Liver (tissue), 9 donors: ENCODE measurements around the gene ARHGEF2. TPM values are rescaled to one million over a fixed set of nuclear protein-coding genes. Genes with fewer than 3 reads are reported as not detected.

Experiments used
- DNase-seq: peaks from one replicate; pipeline ENCODE4 v3.0.0-alpha.2; 2017; ENCODE audit warnings: low spot score
- H3K27ac ChIP-seq, 2 donors: one replicate each; pipeline ENCODE4 v1.7.0; 2013; ENCODE audit warnings: inconsistent platforms in 2 of 2, low read length in 2 of 2, control low read depth in 1 of 2, low read depth in 1 of 2, mild to moderate bottlenecking in 1 of 2
- H3K27me3 ChIP-seq, 4 donors: one replicate each; pipeline versions ENCODE4 v1.6.1 to v1.7.0; 2013; ENCODE audit warnings: low read length in 3 of 4, inconsistent platforms in 1 of 4, mild to moderate bottlenecking in 1 of 4, moderate library complexity in 1 of 4; ENCODE audit not compliant: control insufficient read depth in 4 of 4, insufficient read depth in 4 of 4
- H3K36me3 ChIP-seq, 4 donors: one replicate each; pipeline versions ENCODE4 v1.6.1 to v1.7.0; 2013; ENCODE audit warnings: low read length in 3 of 4, mild to moderate bottlenecking in 3 of 4, low read depth in 1 of 4, moderate library complexity in 1 of 4; ENCODE audit not compliant: control insufficient read depth in 4 of 4, insufficient read depth in 3 of 4
- H3K4me1 ChIP-seq, 4 donors: one replicate each; pipeline versions ENCODE4 v1.6.1 to v1.7.0; 2013; ENCODE audit warnings: low read length in 3 of 4, mild to moderate bottlenecking in 3 of 4, moderate library complexity in 1 of 4; ENCODE audit not compliant: control insufficient read depth in 4 of 4, insufficient read depth in 4 of 4
- H3K4me3 ChIP-seq, 3 donors: one replicate each; pipeline versions ENCODE4 v1.6.1 to v1.7.0; 2013; ENCODE audit warnings: low read length in 3 of 3, control low read depth in 1 of 3, low read depth in 1 of 3, mild to moderate bottlenecking in 1 of 3
- H3K9ac ChIP-seq, 2 donors: one replicate each; pipeline ENCODE4 v1.7.0; 2013; ENCODE audit warnings: low read length in 2 of 2, mild to moderate bottlenecking in 2 of 2, moderate library complexity in 2 of 2, control low read depth in 1 of 2, low read depth in 1 of 2
- H3K9me3 ChIP-seq, 4 donors: one replicate each; pipeline versions ENCODE4 v1.6.1 to v1.7.0; 2013; ENCODE audit warnings: low read length in 3 of 4; ENCODE audit not compliant: control insufficient read depth in 4 of 4
- EGR1 ChIP-seq, 2 donors: IDR thresholded peaks; 2 replicates each; pipeline ENCODE4 v1.6.1; 2016 to 2018; ENCODE audit warnings: antibody characterized with exemption in 2 of 2, low read depth in 2 of 2
- FOXA2 ChIP-seq: IDR thresholded peaks from 2 replicates; pipeline ENCODE4 v1.6.1; 2016; ENCODE audit warnings: antibody characterized with exemption
- GABPA ChIP-seq, 2 donors: IDR thresholded peaks in 1 of 2; conservative IDR thresholded peaks in 1 of 2; 2 replicates each; pipeline ENCODE4 v1.6.1; 2016; ENCODE audit warnings: antibody characterized with exemption in 2 of 2, mild to moderate bottlenecking in 1 of 2, moderate library complexity in 1 of 2
- HNF4A ChIP-seq, 2 donors: conservative IDR thresholded peaks; 2 replicates each; pipeline ENCODE4 v1.6.1; 2016; ENCODE audit warnings: antibody characterized with exemption in 2 of 2, mild to moderate bottlenecking in 2 of 2
- HNF4G ChIP-seq: IDR thresholded peaks from 2 replicates; pipeline ENCODE4 v1.6.1; 2016; ENCODE audit warnings: antibody characterized with exemption
- JUND ChIP-seq, 2 donors: IDR thresholded peaks; 2 replicates each; pipeline ENCODE4 v1.6.1; 2016; ENCODE audit warnings: antibody characterized with exemption in 2 of 2
- NR2F2 ChIP-seq: IDR thresholded peaks from 2 replicates; pipeline ENCODE4 v1.6.1; 2016; ENCODE audit warnings: antibody characterized with exemption
- RXRA ChIP-seq, 2 donors: IDR thresholded peaks; 2 replicates each; pipeline ENCODE4 v1.6.1; 2017 to 2018; ENCODE audit warnings: antibody characterized with exemption in 2 of 2, mild to moderate bottlenecking in 1 of 2
- SP1 ChIP-seq: IDR thresholded peaks from 2 replicates; pipeline ENCODE4 v1.6.1; 2018; ENCODE audit warnings: antibody characterized with exemption, mild to moderate bottlenecking
- TAF1 ChIP-seq: conservative IDR thresholded peaks from 2 replicates; pipeline ENCODE4 v1.6.1; 2016; ENCODE audit warnings: antibody characterized with exemption, mild to moderate bottlenecking
- YY1 ChIP-seq: IDR thresholded peaks from 2 replicates; pipeline ENCODE4 v1.6.1; 2016; ENCODE audit warnings: antibody characterized with exemption, mild to moderate bottlenecking
- WGBS: extraction: QIAGEN DNeasy Blood & Tissue Kit; methylation state at CpG from one replicate; pipeline ENCODE4 v1.1.7; 2013; 5-methylcytosine and 5-hydroxymethylcytosine counted together
- polyA plus RNA-seq, 2 donors: library from polyadenylated mRNA; stranded (reverse) in 1 of 2; unstranded in 1 of 2; fragments of 200-250 nt in 1 of 2; fragments of >200 nt in 1 of 2; fragmentation: Nextera tagmentation in 1 of 2; extraction: Ambion mirVana in 1 of 2; gene quantifications; one replicate each; pipeline versions ENCODE4 v1.2.1 to v1.2.3, GENCODE V29; 2013 to 2015
- total RNA-seq, 2 donors: library from RNA; depleted of rRNA; stranded (reverse); fragments of >200 nt; gene quantifications; one replicate each; pipeline ENCODE4 v1.2.3, GENCODE V29; 2014
- TF ChIP-seq, protein P1 (sequence below): IDR thresholded peaks from 2 replicates; pipeline ENCODE4 v1.6.1; 2016; ENCODE audit warnings: antibody characterized with exemption
- TF ChIP-seq, protein P2 (sequence below): fragments of 150-350 bp; IDR thresholded peaks from 2 replicates; pipeline ENCODE4 v1.5.1; 2017; ENCODE audit warnings: improper control_type of control experiment, low read depth, low read length; ENCODE audit not compliant: missing input control
- TF ChIP-seq, protein P3 (sequence below): IDR thresholded peaks from 2 replicates; pipeline ENCODE4 v1.6.1; 2016; ENCODE audit warnings: antibody characterized with exemption
- TF ChIP-seq, protein P4 (sequence below): IDR thresholded peaks from 2 replicates; pipeline ENCODE4 v1.6.1; 2016; ENCODE audit warnings: antibody characterized with exemption
- donor health status: healthy.
- donor health status: healthy.
- donor health status: healthy.
- donor health status: healthy.
- donor health status: healthy.

Gene ARHGEF2
- total and polyA plus RNA-seq, 4 donors: 3.2 to 59.1 (median 10.3) TPM

DNA sequence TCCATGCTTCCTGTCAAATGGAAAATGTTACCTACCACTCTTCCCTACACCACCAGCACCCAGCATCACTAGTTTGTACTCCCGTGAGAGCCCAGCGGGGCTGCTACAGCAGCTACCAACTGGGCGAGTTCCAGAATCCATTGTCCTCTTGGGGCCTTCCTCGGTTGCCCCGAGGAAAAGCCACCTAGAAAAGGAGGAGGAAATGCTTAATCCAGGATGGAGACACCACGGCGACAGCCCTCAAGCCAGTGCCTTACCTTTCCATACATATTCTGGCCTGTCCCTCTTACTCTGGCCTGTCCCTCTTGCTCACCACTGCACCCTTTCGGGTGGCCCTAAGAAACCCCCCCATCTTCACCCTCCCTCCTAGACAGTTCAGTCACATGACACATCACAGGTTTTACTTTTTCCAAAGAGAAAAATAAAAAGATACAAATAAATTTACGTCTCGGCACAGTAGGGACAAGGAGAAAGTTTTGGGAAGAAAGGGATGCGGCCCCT is 67.7 kb downstream of the ARHGEF2 start:
- peaks cover 7 to 44% (median 31%) of the 10 kb centered on the region in 4 donors for H3K36me3 ChIP-seq
- H3K9me3 ChIP-seq: no peaks in the 10 kb centered on the region
- H3K9ac ChIP-seq: peak overlapping the region; percentile 30 to 72
- peak; percentile 38 for DNase-seq
- H3K4me1 ChIP-seq: peaks cover 0 to 11% (median 10%) of the 10 kb centered on the region in 4 donors
- WGBS: 7% methylated on average over 11 of the region's 11 CpGs
- peak overlapping the region; percentile 84 to 97 (median 88) for H3K4me3 ChIP-seq
- no peaks in the 10 kb centered on the region for H3K27me3 ChIP-seq
- H3K27ac ChIP-seq: peak overlapping the region; percentile 76 to 78
- no peak for TF ChIP-seq HNF4G
- TF ChIP-seq NR2F2: no peak
- TF ChIP-seq, protein P1, sequence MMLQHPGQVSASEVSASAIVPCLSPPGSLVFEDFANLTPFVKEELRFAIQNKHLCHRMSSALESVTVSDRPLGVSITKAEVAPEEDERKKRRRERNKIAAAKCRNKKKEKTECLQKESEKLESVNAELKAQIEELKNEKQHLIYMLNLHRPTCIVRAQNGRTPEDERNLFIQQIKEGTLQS: no peak
- no peak for TF ChIP-seq YY1
- TF ChIP-seq, protein P2, sequence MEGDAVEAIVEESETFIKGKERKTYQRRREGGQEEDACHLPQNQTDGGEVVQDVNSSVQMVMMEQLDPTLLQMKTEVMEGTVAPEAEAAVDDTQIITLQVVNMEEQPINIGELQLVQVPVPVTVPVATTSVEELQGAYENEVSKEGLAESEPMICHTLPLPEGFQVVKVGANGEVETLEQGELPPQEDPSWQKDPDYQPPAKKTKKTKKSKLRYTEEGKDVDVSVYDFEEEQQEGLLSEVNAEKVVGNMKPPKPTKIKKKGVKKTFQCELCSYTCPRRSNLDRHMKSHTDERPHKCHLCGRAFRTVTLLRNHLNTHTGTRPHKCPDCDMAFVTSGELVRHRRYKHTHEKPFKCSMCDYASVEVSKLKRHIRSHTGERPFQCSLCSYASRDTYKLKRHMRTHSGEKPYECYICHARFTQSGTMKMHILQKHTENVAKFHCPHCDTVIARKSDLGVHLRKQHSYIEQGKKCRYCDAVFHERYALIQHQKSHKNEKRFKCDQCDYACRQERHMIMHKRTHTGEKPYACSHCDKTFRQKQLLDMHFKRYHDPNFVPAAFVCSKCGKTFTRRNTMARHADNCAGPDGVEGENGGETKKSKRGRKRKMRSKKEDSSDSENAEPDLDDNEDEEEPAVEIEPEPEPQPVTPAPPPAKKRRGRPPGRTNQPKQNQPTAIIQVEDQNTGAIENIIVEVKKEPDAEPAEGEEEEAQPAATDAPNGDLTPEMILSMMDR: no peak
- TF ChIP-seq RXRA (IDR thresholded peaks at IDR 0.05): no peak

DNA sequence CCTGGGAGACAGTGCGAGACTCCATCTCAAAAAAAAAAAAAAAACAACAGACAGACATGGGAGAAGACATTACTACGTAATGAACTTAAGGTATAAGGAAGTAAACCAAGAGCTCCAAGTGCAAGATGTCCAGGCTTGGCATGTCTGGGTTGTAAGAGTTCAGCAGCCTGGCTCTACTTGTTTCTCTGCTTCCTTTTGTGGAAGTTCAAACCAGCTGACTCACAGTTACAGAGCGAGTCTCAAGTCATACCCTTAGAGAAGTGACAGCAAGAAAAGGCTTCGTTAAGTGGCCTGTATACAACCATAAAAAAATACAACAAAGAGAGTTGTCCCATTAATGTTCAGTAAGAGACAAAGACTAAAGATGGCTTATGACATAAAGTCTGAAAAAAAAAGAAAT is 68.5 kb downstream of the ARHGEF2 start:
- H3K27ac ChIP-seq: peak overlapping the region; percentile 76 to 78
- no peak overlapping the region for H3K4me3 ChIP-seq
- no peaks in the 10 kb centered on the region for H3K27me3 ChIP-seq
- TF ChIP-seq TAF1 (no peak), NR2F2 (no peak), HNF4G (no peak), HNF4A (conservative IDR thresholded peaks at IDR 0.05) (no peak), SP1 (no peak)
- TF ChIP-seq, protein P1: no peak
- TF ChIP-seq, protein P3, sequence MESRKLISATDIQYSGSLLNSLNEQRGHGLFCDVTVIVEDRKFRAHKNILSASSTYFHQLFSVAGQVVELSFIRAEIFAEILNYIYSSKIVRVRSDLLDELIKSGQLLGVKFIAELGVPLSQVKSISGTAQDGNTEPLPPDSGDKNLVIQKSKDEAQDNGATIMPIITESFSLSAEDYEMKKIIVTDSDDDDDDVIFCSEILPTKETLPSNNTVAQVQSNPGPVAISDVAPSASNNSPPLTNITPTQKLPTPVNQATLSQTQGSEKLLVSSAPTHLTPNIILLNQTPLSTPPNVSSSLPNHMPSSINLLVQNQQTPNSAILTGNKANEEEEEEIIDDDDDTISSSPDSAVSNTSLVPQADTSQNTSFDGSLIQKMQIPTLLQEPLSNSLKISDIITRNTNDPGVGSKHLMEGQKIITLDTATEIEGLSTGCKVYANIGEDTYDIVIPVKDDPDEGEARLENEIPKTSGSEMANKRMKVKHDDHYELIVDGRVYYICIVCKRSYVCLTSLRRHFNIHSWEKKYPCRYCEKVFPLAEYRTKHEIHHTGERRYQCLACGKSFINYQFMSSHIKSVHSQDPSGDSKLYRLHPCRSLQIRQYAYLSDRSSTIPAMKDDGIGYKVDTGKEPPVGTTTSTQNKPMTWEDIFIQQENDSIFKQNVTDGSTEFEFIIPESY: no peak
- H3K4me1 ChIP-seq: peaks cover 0 to 11% (median 10%) of the 10 kb centered on the region in 4 donors
- 78% methylated on average over 4 of the region's 4 CpGs for WGBS
- no peak overlapping the region for H3K9ac ChIP-seq
- peaks cover 9 to 39% (median 27%) of the 10 kb centered on the region in 4 donors for H3K36me3 ChIP-seq
- DNase-seq: no peak
- no peaks in the 10 kb centered on the region for H3K9me3 ChIP-seq

DNA sequence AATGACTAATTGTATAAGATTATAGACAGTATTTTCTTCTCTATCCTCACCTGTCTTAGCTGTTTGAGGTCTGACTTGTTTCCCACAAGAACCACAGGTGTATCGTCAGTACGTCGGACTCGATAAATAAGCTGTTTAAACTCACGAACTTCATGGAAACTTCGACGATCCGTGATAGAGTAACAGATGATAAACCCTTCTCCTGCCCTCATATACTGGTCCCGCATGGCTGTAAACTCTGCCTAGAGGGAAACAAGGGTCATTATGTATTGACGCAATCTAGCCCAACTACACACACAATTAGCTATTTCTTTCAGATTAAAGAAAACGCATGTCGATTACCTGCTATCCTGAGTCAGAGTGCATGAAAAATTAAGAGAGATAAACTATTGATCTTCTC is 74.1 kb downstream of the ARHGEF2 start:
- Histone ChIP-seq H3K27ac (no peak overlapping the region), H3K4me3 (no peak overlapping the region), H3K9me3 (no peaks in the 10 kb centered on the region), H3K9ac (no peak overlapping the region), H3K27me3 (no peaks in the 10 kb centered on the region), H3K4me1 (no peaks in the 10 kb centered on the region), H3K36me3 (peaks cover 17 to 59% (median 44%) of the 10 kb centered on the region in 4 donors)
- WGBS: 96% methylated on average over 12 of the region's 12 CpGs
- no peak for DNase-seq
- TF ChIP-seq RXRA (IDR thresholded peaks at IDR 0.05): no peak
- no peak for TF ChIP-seq FOXA2
- TF ChIP-seq, protein P4, sequence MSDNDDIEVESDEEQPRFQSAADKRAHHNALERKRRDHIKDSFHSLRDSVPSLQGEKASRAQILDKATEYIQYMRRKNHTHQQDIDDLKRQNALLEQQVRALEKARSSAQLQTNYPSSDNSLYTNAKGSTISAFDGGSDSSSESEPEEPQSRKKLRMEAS: no peak
- no peak for TF ChIP-seq TAF1
- no peak for TF ChIP-seq YY1
- TF ChIP-seq GABPA (IDR thresholded peaks at IDR 0.05 in 1 of 2, conservative IDR thresholded peaks at IDR 0.05 in 1 of 2): no peak
- no peak for TF ChIP-seq EGR1 (IDR thresholded peaks at IDR 0.05; ENCODE audit: low read depth in 2 of 2)
- no peak for TF ChIP-seq HNF4G
- TF ChIP-seq, protein P2: no peak
- TF ChIP-seq JUND (IDR thresholded peaks at IDR 0.05): no peak
- TF ChIP-seq, protein P3: no peak
